Common myeloid progenitor, CD34-positive (primary cell): ENCODE results near the gene NAP1L5. TPM values are rescaled to one million over a fixed set of nuclear protein-coding genes. Genes with fewer than 3 reads are reported as not detected.

Experiments used
- CTCF ChIA-PET: fragments of 350-600 bp; sonication (Branson Sonifier 250); formaldehyde crosslinking; loops from one replicate; lab custom pipeline; 2021; ENCODE audit warnings: antibody characterized with exemption; lab: Charles Lee
- POLR2A ChIA-PET: fragments of 350-600 bp; sonication (Branson Sonifier 250); formaldehyde crosslinking; loops from one replicate; lab custom pipeline; 2021; ENCODE audit warnings: antibody characterized with exemption; lab: Charles Lee
- DNase-seq, 3 donors: peaks; one replicate each; pipeline versions ENCODE4 v3.0.0 to v3.0.0-alpha.2; 2013
- H3K27ac ChIP-seq, 2 experiments: 1 replicate in 1 of 2; 2 replicates in 1 of 2; pipeline ENCODE4 v1.7.0; 2013; ENCODE audit warnings: inconsistent platforms in 2 of 2, low read length in 2 of 2, mild to moderate bottlenecking in 2 of 2, low read depth in 1 of 2, moderate library complexity in 1 of 2; ENCODE audit not compliant: severe bottlenecking in 2 of 2, insufficient read depth in 1 of 2, poor library complexity in 1 of 2
- H3K27me3 ChIP-seq, 5 experiments: replicated peaks in 2 of 5; 1 replicate in 3 of 5; 2 replicates in 2 of 5; pipeline versions ENCODE4 v1.6.1 to v1.7.0; 2013; ENCODE audit warnings: low read length in 4 of 5, mild to moderate bottlenecking in 2 of 5, moderate library complexity in 2 of 5, inconsistent platforms in 1 of 5; ENCODE audit not compliant: insufficient read depth in 5 of 5, control insufficient read depth in 4 of 5
- H3K36me3 ChIP-seq, 4 experiments: 1 replicate in 2 of 4; 2 replicates in 2 of 4; pipeline versions ENCODE4 v1.6.1 to v1.7.0; 2013; ENCODE audit warnings: low read length in 3 of 4, control low read depth in 1 of 4, mild to moderate bottlenecking in 1 of 4; ENCODE audit not compliant: control insufficient read depth in 4 of 4, insufficient read depth in 4 of 4
- H3K4me1 ChIP-seq, 4 experiments: 1 replicate in 3 of 4; 2 replicates in 1 of 4; pipeline versions ENCODE4 v1.6.1 to v1.7.1; 2013; ENCODE audit warnings: low read length in 3 of 4, mild to moderate bottlenecking in 3 of 4, control low read depth in 1 of 4, inconsistent platforms in 1 of 4, moderate library complexity in 1 of 4; ENCODE audit not compliant: control insufficient read depth in 4 of 4, insufficient read depth in 4 of 4; ENCODE audit errors: control extremely low read depth in 1 of 4
- H3K4me3 ChIP-seq, 7 experiments: 1 replicate in 4 of 7; 2 replicates in 3 of 7; pipeline versions ENCODE4 v1.5.1 to v1.7.0; 2013; ENCODE audit warnings: mild to moderate bottlenecking in 7 of 7, low read length in 6 of 7, moderate library complexity in 6 of 7, inconsistent platforms in 2 of 7, low read depth in 2 of 7, control low read depth in 1 of 7; ENCODE audit not compliant: insufficient read depth in 4 of 7, control insufficient read depth in 1 of 7; ENCODE audit errors: extremely low read depth in 1 of 7
- H3K9me3 ChIP-seq, 5 experiments: 1 replicate in 4 of 5; 2 replicates in 1 of 5; pipeline versions ENCODE4 v1.6.1 to v1.7.1; 2013; ENCODE audit warnings: low read length in 4 of 5, mild to moderate bottlenecking in 2 of 5, inconsistent platforms in 1 of 5, low read depth in 1 of 5, moderate library complexity in 1 of 5; ENCODE audit not compliant: control insufficient read depth in 4 of 5, insufficient read depth in 2 of 5; ENCODE audit errors: control extremely low read depth in 1 of 5
- WGBS: methylation state at CpG from one replicate; pipeline ENCODE4 v1.1.5; 2013; ENCODE audit not compliant: insufficient coverage; 5-methylcytosine and 5-hydroxymethylcytosine counted together
- polyA plus RNA-seq: library from polyadenylated mRNA; unstranded; fragments of 120-200 nt; gene quantifications from one replicate; pipeline ENCODE4 v1.2.1, GENCODE V29; 2013

The NAP1L5 gene, protein sequence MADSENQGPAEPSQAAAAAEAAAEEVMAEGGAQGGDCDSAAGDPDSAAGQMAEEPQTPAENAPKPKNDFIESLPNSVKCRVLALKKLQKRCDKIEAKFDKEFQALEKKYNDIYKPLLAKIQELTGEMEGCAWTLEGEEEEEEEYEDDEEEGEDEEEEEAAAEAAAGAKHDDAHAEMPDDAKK
- polyA plus RNA-seq = 16.8 TPM

DNA sequence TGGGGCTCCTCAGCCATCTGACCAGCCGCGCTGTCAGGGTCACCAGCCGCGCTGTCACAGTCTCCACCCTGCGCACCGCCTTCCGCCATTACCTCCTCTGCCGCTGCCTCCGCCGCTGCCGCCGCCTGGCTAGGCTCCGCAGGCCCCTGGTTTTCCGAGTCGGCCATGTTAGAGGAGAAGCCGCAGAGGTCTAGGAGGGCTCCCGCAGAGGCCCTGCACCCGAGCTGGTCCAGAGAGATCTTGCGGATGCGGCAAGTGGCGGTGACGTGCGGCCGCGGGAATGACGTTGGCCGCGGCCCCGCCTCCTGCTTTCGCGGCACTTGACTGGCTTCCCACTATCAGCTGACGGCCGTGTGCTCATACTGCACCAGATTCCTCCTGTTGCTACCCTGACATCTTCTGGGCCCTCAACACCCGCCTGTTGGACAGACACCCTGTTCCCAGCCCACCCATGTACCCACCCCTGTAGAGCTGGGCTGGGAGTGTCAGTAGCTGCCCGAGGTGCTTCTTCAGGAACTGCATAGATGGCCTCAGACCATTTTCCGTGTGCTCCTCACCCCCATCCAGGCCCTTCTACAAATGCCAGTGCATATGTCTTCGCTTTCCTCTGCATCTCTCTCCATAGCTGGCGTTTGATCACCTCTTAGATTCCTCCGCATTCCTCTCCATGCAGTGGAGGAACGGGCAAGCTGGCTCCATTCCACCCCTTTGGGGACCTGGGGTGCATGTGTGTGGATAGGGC, at the start of gene NAP1L5:
Gene NAP1L5, minus strand, starts transcription at position 242 of the 742 bp plus-strand sequence. Its CDS starts 75 bp downstream, at position 167.
- ChIA-PET POLR2A (no interaction called here), CTCF (interaction anchor here (1.4 to 1.6 kb wide), 3 partner anchors 8 to 157 kb away, joined by 3 to 5 read pairs (median 4); no protein-coding TSS in a partner anchor)
- H3K4me3 ChIP-seq = peak within 1 kb of the TSS; percentile 59 to 89 (median 73)
- WGBS = 59% methylated on average over 36 of the region's 40 CpGs
- no peaks in the 10 kb centered on the region for H3K27me3 ChIP-seq
- peaks cover 4 to 14% (median 5%) of the 10 kb centered on the region in 4 experiments for H3K36me3 ChIP-seq
- peaks cover 0 to 6% (median 3%) of the 10 kb centered on the region in 4 experiments for H3K4me1 ChIP-seq
- peak; percentile 79 to 91 (median 88) for DNase-seq
- peak within 1 kb of the TSS; percentile 22 to 72 for H3K27ac ChIP-seq
- H3K9me3 ChIP-seq = no peaks in the 10 kb centered on the region

DNA sequence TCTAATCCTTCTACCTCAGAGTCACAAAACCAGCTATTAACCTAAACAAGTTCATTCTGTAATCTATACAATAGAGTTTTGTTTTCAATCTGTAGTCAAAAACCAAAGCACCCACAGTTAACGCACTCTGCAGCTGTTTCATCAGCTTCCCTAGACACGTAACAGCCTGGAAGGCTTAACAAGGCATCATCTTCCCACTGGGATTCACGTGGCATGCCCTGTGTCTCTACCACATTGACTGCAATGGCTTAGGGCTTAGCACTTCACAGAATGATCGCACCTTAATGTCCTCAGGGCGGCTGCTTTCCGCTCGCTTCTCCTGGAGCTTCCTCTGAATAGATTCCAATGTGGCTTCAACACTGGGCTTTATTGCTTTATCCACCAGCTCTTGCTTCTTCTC, 49.7 kb upstream of the NAP1L5 start:
- H3K27me3 ChIP-seq = no peaks in the 10 kb centered on the region
- no peak overlapping the region for H3K4me3 ChIP-seq
- no peaks in the 10 kb centered on the region for H3K9me3 ChIP-seq
- DNase-seq = no peak
- H3K4me1 ChIP-seq = peaks cover 0 to 5% (median 0%) of the 10 kb centered on the region in 4 experiments
- H3K36me3 ChIP-seq = peaks cover 25 to 53% (median 33%) of the 10 kb centered on the region in 4 experiments
- no peak overlapping the region for H3K27ac ChIP-seq
- WGBS = 91% methylated on average over 7 of the region's 7 CpGs
- ChIA-PET CTCF (interaction anchor here (1.1 to 1.2 kb wide), 4 partner anchors 12 to 45 kb away, joined by 3 read pairs; no protein-coding TSS in a partner anchor), POLR2A (no interaction called here)

DNA sequence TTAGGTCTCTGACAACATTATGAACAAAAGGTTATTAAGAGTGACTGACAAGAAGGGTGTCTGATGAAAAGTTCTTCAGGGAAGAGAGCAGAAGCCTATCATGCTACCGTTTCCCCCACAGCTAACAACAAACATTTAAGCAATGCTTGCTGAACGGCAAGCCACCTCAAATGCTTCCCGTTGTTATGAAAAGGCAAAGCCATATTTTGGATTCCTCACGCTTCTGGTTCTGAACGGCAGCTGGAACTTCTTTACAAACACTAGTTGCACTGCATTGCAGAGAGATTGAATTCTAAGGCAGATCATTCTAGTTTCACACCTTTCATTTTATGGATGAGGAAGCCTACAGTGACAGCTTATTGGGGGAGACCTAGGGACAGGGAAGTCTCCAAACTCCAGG, 48.6 kb upstream of the NAP1L5 start:
- Histone ChIP-seq H3K36me3 (peaks cover 22 to 55% (median 35%) of the 10 kb centered on the region in 4 experiments), H3K27ac (no peak overlapping the region), H3K27me3 (no peaks in the 10 kb centered on the region), H3K4me3 (no peak overlapping the region), H3K9me3 (no peaks in the 10 kb centered on the region), H3K4me1 (peaks cover 0 to 5% (median 0%) of the 10 kb centered on the region in 4 experiments)
- WGBS = 86% methylated on average over 4 of the region's 5 CpGs
- no peak for DNase-seq
- ChIA-PET POLR2A (interaction anchor here (0.7 kb wide), 1 partner anchor 12 kb away, joined by 6 read pairs; no protein-coding TSS in a partner anchor), CTCF (interaction anchor here (0.7 to 1.1 kb wide), 2 partner anchors 11 to 21 kb away, joined by 3 read pairs; no protein-coding TSS in a partner anchor)

DNA sequence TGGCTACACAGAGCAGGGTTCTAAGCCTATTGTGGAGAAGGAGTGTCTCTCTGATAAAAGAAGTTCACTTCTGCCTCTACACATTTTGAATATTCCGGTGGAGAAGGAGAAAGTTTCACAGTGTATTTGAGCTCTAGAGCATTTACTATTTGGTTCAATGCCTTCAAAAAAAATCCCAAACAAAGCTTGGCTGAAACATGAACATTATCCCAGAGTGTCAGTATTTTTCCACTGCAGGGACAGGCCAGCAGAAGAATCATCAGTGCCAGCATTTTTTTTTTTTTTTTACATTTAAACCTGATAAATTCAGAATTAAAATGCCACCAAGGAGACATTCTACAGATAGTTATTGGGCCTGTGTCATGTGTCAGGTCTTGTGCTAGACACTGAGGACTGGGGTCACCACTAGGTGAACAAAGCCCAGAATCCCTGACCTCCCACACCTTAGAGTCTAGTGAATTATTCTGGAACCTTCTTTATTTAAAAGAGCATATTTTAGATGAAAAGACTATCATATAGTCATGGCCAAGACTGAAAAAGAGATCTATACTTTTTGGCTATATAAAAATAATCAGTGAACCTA, 48.0 kb upstream of the NAP1L5 start:
- no peaks in the 10 kb centered on the region for H3K27me3 ChIP-seq
- no peak for DNase-seq
- H3K4me1 ChIP-seq = peaks cover 0 to 5% (median 0%) of the 10 kb centered on the region in 4 experiments
- H3K27ac ChIP-seq = no peak overlapping the region
- POLR2A ChIA-PET = interaction anchor here (0.7 kb wide), 1 partner anchor 13 kb away, joined by 6 read pairs; no protein-coding TSS in a partner anchor
- peaks cover 22 to 54% (median 35%) of the 10 kb centered on the region in 4 experiments for H3K36me3 ChIP-seq
- H3K4me3 ChIP-seq = no peak overlapping the region
- H3K9me3 ChIP-seq = no peaks in the 10 kb centered on the region
- CTCF ChIA-PET = no interaction called here
- 100% methylated on average over 1 of the region's 1 CpG for WGBS

DNA sequence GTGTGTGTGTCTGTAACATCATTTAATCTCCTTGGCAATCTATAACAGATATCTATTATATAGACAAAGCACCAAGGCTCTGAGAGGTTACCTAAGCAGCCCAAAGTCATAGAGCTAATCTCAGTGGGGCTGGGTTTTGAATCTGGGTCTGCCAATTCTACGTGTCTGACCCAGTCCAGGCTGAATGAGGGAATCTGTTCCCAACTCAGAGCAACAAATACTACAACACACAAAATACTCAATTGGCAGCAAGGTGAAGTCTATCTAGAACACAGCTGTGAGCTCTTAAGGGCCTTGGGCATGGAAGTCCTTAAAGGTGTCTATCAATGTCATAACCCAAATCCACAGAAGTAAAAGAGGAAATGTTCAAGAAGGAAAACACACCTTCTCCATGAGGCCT, 47.5 kb upstream of the NAP1L5 start:
- CTCF ChIA-PET = no interaction called here
- Histone ChIP-seq H3K4me3 (no peak overlapping the region), H3K27ac (no peak overlapping the region), H3K36me3 (peaks cover 22 to 53% (median 32%) of the 10 kb centered on the region in 4 experiments), H3K9me3 (no peaks in the 10 kb centered on the region), H3K27me3 (no peaks in the 10 kb centered on the region), H3K4me1 (peaks cover 0 to 5% (median 0%) of the 10 kb centered on the region in 4 experiments)
- DNase-seq = no peak
- POLR2A ChIA-PET = interaction anchor here (0.7 kb wide), 2 partner anchors 13 to 74 kb away, joined by 3 to 6 read pairs; no protein-coding TSS in a partner anchor
- no CpG with 5 or more reads among the region's 1 CpG for WGBS

DNA sequence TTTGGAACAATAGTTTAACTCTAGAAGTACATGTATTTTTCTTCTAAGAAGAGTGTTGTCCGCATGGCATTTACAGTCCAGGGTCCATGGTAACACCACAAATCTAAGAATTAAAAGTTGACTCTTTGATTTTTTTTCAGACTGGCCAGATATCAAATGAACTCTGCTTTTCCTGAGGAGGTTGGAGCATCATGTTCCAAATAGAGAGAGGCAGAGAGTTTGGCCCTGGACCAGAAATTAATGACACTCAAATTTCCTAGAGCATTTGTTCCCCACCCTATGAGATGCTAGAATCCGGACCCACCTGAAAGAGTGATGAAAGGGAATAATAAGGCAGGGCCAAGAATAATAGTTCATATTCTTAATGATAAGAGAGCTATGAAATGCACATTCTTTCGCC, 47.0 kb upstream of the NAP1L5 start:
- POLR2A ChIA-PET = interaction anchor here (0.7 kb wide), 1 partner anchor 75 kb away, joined by 3 read pairs; no protein-coding TSS in a partner anchor
- DNase-seq = no peak
- H3K4me3 ChIP-seq = no peak overlapping the region
- no peaks in the 10 kb centered on the region for H3K27me3 ChIP-seq
- no peak overlapping the region for H3K27ac ChIP-seq
- WGBS = 100% methylated on average over 3 of the region's 3 CpGs
- CTCF ChIA-PET = no interaction called here
- H3K9me3 ChIP-seq = no peaks in the 10 kb centered on the region
- H3K4me1 ChIP-seq = peaks cover 0 to 5% (median 0%) of the 10 kb centered on the region in 4 experiments
- H3K36me3 ChIP-seq = peaks cover 20 to 47% (median 28%) of the 10 kb centered on the region in 4 experiments
